ENCODE measurements around the gene PAK3. TPM values are rescaled to one million over a fixed set of nuclear protein-coding genes. Genes with fewer than 3 reads are reported as not detected.

The PAK3 gene
- total and polyA plus RNA-seq, 2 of the 8 experiments (the other 6 are each of a cell fraction or from before 2014, with no cell fraction given): 0.80 to 7.2 TPM

DNA sequence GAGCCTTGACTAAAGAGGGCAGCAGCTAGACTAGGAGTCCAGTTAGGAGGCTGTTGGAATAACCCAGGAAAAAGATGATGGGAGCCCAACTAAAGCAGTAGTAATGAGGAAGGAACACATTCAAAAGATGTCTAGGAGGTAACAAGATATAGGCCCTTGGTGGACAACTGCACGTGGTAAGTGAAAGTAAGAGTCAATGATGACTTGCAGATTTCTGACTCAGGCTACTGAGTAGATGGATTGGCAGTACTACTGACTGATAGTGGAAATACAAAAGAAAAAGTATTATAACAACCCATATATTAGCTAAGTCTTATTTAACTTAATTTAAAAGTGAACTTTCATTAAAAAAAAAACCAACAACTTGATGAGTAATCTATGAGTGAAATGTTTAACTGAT is 74.0 kb downstream of the PAK3 start:
- Histone ChIP-seq H2AFZ (ENCODE audit: low read length) (no peak overlapping the region), H2BK15ac (ENCODE audit: low read length) (no peak overlapping the region), H3K23ac (ENCODE audit: insufficient read length) (no peak overlapping the region), H3K4ac (replicated peaks; ENCODE audit: insufficient read length, low read depth, low read length) (no peak overlapping the region), H4K5ac (ENCODE audit: insufficient read length, low read depth, low read length) (no peak overlapping the region), H2BK12ac (ENCODE audit: low read depth, low read length) (no peak overlapping the region), H2BK20ac (ENCODE audit: low read length) (no peak overlapping the region), H3K4me3 (ENCODE audit: extremely low read depth in 1 of 4, insufficient read depth in 2 of 4, low read depth in 3 of 4, low read length in 4 of 4) (no peak overlapping the region), H4K91ac (replicated peaks; ENCODE audit: insufficient read length, low read length) (no peak overlapping the region), H3K18ac (ENCODE audit: extremely low read depth, low read length) (no peak overlapping the region), H3K79me2 (ENCODE audit: control insufficient read depth in 1 of 2, insufficient read depth in 2 of 2, low read length in 2 of 2) (no peaks in the 10 kb centered on the region), H4K20me1 (replicated peaks in 1 of 2; ENCODE audit: control insufficient read depth in 1 of 2, insufficient read depth in 2 of 2, low read length in 2 of 2) (no peaks in the 10 kb centered on the region), H4K8ac (ENCODE audit: extremely low read depth, insufficient read depth, low read length) (no peak overlapping the region), H2AK5ac (ENCODE audit: low read depth, low read length) (no peak overlapping the region), H3K4me2 (ENCODE audit: insufficient read depth in 1 of 2, low read depth in 2 of 2, low read length in 2 of 2) (no peak overlapping the region), H3K36me3 (ENCODE audit: control insufficient read depth in 2 of 4, insufficient read depth in 4 of 4, low read length in 3 of 4) (no peaks in the 10 kb centered on the region), H3K14ac (ENCODE audit: insufficient read length) (no peak overlapping the region), H3K23me2 (ENCODE audit: low read depth, low read length) (no peaks in the 10 kb centered on the region), H3K27me3 (replicated peaks in 1 of 4; ENCODE audit: control insufficient read depth in 3 of 4, extremely low read depth in 1 of 4, insufficient read depth in 3 of 4, low read length in 3 of 4) (no peaks in the 10 kb centered on the region), H3K56ac (replicated peaks; ENCODE audit: insufficient read length, low read depth, low read length) (no peak overlapping the region), H2BK120ac (replicated peaks; ENCODE audit: low read depth, low read length) (no peak overlapping the region), H3K79me1 (ENCODE audit: low read depth, low read length) (no peaks in the 10 kb centered on the region), H2BK5ac (ENCODE audit: low read depth, low read length) (no peak overlapping the region), H3K27ac (ENCODE audit: low read depth, low read length) (no peak overlapping the region), H3K4me1 (replicated peaks in 1 of 4; ENCODE audit: control insufficient read depth in 3 of 4, insufficient read depth in 4 of 4, low read length in 3 of 4) (no peaks in the 10 kb centered on the region), H3K9ac (replicated peaks in 1 of 4; ENCODE audit: extremely low read depth in 1 of 4, low read depth in 3 of 4, low read length in 3 of 4) (no peak overlapping the region), H3K9me3 (ENCODE audit: insufficient read depth in 2 of 2, low read depth in 1 of 2, low read length in 1 of 2) (no peaks in the 10 kb centered on the region)
- POLR2A ChIA-PET (ENCODE audit: partially characterized antibody): no interaction called here
- FAIRE-seq (no peak), DNase-seq (ENCODE audit: low read depth in 1 of 2, low spot score in 2 of 2) (no peak)
- TF ChIP-seq CBX8 (IDR thresholded peaks at IDR 0.05; ENCODE audit: borderline replicate concordance, low read depth, low read length) (no peak), SP4 (IDR thresholded peaks at IDR 0.05; ENCODE audit: low read length) (no peak), SIX5 (IDR thresholded peaks at IDR 0.05; ENCODE audit: low read depth, low read length) (no peak), SIRT6 (IDR thresholded peaks at IDR 0.05; ENCODE audit: low read length) (no peak), ZNF274 (IDR thresholded peaks at IDR 0.05; ENCODE audit: borderline replicate concordance, extremely low read depth, low read length) (no peak), HDAC2 (IDR thresholded peaks at IDR 0.05; ENCODE audit: borderline replicate concordance in 1 of 2, low read depth in 2 of 2, low read length in 2 of 2) (no peak), ASH2L (IDR thresholded peaks at IDR 0.05; ENCODE audit: low read length) (no peak), CHD2 (IDR thresholded peaks at IDR 0.05; ENCODE audit: low read length) (no peak), RBBP5 (IDR thresholded peaks at IDR 0.05; ENCODE audit: borderline replicate concordance, low read depth, low read length) (no peak), POLR2AphosphoS5 (IDR thresholded peaks at IDR 0.05; ENCODE audit: low read depth, low read length) (no peak), CBX5 (IDR thresholded peaks at IDR 0.05; ENCODE audit: low read depth, low read length) (no peak)
- CTCF ChIA-PET (ENCODE audit: partially characterized antibody): interaction anchor here (0.8 to 2.1 kb wide), 6 partner anchors 11 to 118 kb away, joined by 3 to 12 read pairs (median 3); no protein-coding TSS in a partner anchor
- 92% methylated on average over 1 of the region's 1 CpG; no CpG with 5 or more reads in 1 of the 2 experiments for WGBS, 2 experiments (ENCODE audit: extremely low coverage in 1 of 2, insufficient coverage in 1 of 2, insufficient read length in 1 of 2, insufficient replicate concordance in 2 of 2, low coverage in 1 of 2, low lambda C conversion rate in 2 of 2, missing lambda C conversion rate in 1 of 2)
